Measurements from ENCODE around the gene GRID2.
"Not testable (repeated sequence)": the region's sequence is repeated elsewhere in the genome, so short reads cannot be mapped to it uniquely, and the experiment has no call there.

The GRID2 gene

GRCh38 chr4:93289831-93290230, 986.1 kb downstream of the GRID2 start:
- in situ Hi-C loops (cut with MboI; ENCODE audit: low sequenced_read_pairs), result no loop called here

DNA sequence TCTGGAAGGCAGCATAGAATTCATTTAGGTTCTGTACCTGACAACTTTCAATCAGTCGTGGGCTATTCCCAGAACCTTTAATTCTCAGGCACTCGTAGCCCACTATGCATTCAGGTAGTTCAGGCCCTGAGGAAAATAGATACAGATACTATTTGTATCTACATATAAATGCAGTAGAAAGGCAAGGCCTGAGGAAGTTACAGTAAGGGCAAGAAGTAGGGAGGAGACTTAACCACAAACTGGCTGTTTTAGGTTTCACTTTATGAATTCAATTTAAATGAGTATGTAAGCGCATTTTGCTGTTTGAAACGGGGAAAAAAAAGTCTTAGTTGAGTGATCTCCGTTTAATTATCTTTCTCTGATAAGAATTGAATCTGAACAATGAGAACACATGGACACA, 995.4 kb downstream of the GRID2 start:
- in situ Hi-C loops (cut with MboI; ENCODE audit: low sequenced_read_pairs), result no loop called here

- in situ Hi-C loops (cut with MboI; ENCODE audit: low sequenced_read_pairs), result not testable (repeated sequence)
Measured at GRCh38 chr4:93300780-93301555, 997.2 kb downstream of the GRID2 start.

- in situ Hi-C loops (cut with MboI; ENCODE audit: low sequenced_read_pairs), result no loop called here
Measured at GRCh38 chr4:93302310-93302709, 998.5 kb downstream of the GRID2 start.

- in situ Hi-C loops (cut with MboI; ENCODE audit: low sequenced_read_pairs), result no loop called here
Measured at GRCh38 chr4:93303440-93303839, 999.7 kb downstream of the GRID2 start.

DNA sequence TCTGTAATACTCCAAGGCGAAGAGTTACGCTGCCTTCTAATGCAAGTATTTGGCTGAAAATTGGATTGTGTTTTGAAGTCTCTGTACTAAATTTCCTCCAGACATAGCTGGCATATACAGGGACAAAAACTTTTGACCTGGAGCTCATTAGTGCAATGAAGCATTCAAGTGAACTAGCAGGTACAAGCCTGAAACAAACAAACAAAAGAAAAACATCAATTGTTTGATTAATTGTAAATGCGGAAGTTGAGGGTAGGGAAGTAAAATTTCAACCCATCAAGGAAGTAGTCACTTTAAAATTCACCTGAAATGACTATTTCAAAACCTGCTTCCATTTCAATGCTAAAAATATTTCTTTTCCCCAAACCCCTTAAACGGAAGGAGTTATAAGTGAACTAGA, 1008.5 kb downstream of the GRID2 start:
- in situ Hi-C loops (cut with MboI; ENCODE audit: low sequenced_read_pairs), result no loop called here

GRCh38 chr4:93313197-93313596, 1009.4 kb downstream of the GRID2 start:
- in situ Hi-C loops (cut with MboI; ENCODE audit: low sequenced_read_pairs), result no loop called here

GRCh38 chr4:93317057-93317456, 1013.3 kb downstream of the GRID2 start:
- in situ Hi-C loops (cut with MboI; ENCODE audit: low sequenced_read_pairs), result no loop called here

GRCh38 chr4:93317561-93317960, 1013.8 kb downstream of the GRID2 start:
- in situ Hi-C loops (cut with MboI; ENCODE audit: low sequenced_read_pairs), result no loop called here

GRCh38 chr4:93319041-93319440, 1015.3 kb downstream of the GRID2 start:
- in situ Hi-C loops (cut with MboI; ENCODE audit: low sequenced_read_pairs), result no loop called here

GRCh38 chr4:93320356-93320755, 1016.6 kb downstream of the GRID2 start:
- in situ Hi-C loops (cut with MboI; ENCODE audit: low sequenced_read_pairs), result no loop called here

DNA sequence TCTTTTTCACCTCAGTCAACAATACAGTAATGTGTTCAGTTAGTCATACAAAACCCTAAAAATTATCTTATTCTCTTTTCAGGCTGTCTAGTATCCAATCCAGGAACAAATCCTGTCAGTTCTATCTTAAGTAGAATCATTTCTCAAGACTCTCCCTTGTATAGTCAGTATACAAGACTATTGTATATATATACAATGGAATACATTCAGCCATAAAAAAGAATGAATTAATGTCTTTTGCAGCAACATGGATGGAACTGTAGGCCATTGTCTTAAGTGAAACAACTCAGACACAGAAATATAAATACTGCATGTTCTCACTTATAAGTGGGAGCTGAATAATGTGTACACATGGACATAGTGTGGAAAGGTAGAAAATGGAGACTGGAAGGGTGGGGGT, 1023.6 kb downstream of the GRID2 start:
- in situ Hi-C loops (cut with MboI; ENCODE audit: low sequenced_read_pairs), result no loop called here

- in situ Hi-C loops (cut with MboI; ENCODE audit: low sequenced_read_pairs), result no loop called here
Measured at GRCh38 chr4:93334003-93334402, 1030.2 kb downstream of the GRID2 start.

DNA sequence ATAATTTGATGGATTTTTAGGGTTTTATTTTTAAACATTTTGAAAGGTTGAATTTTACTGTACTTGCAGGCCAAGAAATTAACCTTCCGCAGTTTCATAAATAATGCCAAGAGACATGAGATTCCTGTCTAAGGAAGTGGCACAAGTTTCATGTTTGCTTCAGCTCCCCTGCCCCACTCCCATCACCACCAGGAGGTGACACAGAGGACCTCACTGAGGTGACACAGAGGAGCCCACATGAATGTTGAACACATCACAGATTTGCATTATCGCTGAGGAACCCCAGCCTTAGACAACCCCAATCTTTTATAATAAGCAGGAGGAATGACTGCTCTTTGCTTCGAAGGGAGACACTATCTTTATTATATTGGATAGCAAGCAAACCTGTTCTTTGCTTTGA, 1033.4 kb downstream of the GRID2 start:
- in situ Hi-C loops (cut with MboI; ENCODE audit: low sequenced_read_pairs), result no loop called here

- in situ Hi-C loops (cut with MboI; ENCODE audit: low sequenced_read_pairs), result no loop called here
Measured at GRCh38 chr4:93342738-93343137, 1039.0 kb downstream of the GRID2 start.

DNA sequence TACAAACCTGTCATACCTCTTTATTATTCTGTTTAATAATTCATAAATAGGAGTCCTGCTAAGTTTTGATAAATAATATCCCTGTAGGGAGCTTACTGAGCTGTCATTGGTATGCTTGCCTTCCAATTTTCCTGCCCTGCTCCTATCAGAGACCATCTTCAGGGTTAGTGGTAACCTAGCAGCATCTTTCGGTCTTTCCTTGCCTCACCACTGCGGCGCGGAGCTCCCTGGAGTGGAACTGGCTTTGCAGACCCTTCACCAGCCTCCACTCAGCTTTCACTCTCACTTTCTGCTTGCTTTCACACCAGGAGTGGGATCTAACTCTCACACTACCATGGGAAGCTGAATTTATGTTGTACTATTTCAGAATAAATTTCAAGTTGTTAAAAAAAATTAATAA, 1043.1 kb downstream of the GRID2 start:
- in situ Hi-C loops (cut with MboI; ENCODE audit: low sequenced_read_pairs), result no loop called here

DNA sequence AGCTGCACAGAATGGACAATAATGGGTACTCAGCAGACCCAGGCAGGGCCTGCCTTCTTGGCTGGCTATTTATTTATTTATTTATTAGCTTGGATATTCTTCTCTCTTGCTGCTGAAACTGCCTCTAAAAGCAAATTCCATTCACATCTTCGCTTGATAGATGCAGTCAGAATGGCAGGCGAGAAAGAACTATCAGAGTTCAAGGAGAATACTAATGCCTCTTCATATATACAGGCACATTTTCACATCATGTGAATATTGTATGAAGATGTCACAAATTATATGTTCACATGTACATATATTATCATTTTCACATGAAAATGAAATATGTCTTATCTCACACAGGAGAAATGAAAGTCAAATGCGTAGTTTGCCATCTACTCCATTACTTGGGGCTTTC, 1045.1 kb downstream of the GRID2 start:
- in situ Hi-C loops (cut with MboI; ENCODE audit: low sequenced_read_pairs), result no loop called here

- in situ Hi-C loops (cut with MboI; ENCODE audit: low sequenced_read_pairs), result no loop called here
Measured at GRCh38 chr4:93351846-93352245, 1048.1 kb downstream of the GRID2 start.

DNA sequence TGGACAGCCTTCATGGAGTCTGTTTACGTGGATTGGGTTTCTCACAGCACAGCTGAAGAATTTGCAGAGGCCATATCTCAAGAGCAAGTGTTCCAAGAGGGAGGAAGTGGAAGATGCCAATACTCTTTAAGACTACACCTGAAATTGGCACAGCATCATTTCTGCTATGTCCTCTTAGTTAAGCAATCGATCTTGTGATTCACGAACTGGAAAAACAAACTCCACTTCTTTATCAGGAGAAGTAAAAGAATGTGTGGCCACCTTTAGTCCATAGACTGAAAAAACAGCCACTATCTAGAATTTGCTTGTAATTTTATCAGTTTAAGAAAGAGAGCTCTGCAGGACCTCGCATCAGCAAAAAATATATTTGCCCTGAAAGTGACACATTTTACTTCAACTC, 1051.6 kb downstream of the GRID2 start:
- in situ Hi-C loops (cut with MboI; ENCODE audit: low sequenced_read_pairs), result no loop called here

DNA sequence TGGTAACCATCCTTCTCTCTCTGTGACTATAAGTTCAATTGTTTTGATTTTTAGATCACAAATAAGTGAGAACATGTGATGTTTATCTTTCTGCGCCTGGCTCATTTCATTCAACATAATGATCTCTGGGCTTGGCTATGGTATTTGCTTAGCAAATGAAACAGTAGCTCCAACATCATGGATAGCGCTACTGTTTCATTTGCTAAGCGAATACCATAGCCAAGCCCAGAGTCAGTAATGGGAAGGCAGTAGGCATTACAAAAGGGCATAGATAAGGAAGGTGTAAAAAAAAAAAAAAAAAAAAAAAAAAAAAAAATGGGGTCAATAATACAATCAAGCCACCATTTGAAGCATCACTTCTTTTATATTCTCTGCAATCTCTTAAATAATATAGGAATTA, 1055.8 kb downstream of the GRID2 start:
- in situ Hi-C loops (cut with MboI; ENCODE audit: low sequenced_read_pairs), result no loop called here

DNA sequence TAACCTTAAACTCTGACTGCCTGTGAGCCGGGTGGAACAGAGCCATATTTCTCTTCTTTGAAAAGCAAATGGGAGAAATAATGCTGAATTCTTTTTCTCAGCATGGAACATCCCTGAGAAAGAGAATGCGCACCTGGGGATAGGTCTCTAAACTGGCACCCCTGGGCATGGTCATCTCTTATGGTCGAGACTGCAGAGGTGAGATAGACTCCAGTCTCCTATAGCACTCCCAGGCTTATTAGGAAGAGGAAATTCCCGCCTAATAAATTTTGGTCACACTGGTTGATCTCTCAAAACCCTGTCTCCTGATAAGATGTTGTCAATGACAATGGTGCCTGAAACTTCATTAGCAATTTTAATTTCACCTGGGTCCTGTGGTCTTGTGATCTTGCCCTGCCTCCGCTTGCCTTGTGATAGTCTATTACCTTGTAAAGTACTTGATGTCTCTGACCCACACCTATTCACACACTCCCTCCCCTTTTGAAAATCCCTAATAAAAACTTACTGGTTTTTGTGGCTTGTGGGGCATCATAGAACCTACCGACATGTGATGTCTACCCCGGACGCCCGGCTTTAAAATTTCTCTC, 1062.5 kb downstream of the GRID2 start:
- in situ Hi-C loops (cut with MboI; ENCODE audit: low sequenced_read_pairs), result not testable (repeated sequence)

DNA sequence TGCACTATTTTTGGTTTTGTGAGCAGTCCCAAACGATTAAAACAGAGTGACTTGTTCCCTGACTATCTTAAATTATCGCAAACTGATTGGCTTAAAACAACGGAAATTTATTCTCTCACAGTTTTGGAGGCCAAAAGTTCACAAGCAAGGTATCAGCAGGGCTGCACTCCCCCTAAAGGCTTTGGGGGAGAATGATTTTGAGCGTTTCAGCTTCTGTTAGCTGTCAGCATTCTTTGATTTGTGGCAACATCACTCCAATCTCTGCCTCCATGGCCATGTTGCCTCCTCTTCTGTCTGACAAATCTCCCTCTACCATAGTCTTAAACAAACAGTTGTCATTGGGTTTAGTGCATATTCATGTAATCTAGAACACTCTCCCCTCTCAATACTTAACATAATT, 1065.2 kb downstream of the GRID2 start:
- in situ Hi-C loops (cut with MboI; ENCODE audit: low sequenced_read_pairs), result no loop called here

DNA sequence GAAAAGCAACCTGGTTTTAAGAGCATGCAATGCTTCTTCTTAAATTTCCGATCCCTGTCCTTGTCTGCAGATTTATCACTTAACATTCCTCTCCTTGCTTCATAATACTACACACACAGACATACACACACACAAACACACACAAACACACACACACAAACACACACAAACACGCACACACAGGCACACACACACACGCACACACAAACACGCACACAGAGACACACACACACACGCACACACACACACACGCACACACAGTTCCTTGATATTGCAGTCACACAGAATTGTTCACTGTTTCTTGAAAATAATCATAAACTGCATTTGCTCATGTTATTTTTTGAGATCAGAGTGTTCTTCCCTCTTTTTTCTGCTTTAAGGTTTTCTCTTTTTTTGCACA, 1066.5 kb downstream of the GRID2 start:
- in situ Hi-C loops (cut with MboI; ENCODE audit: low sequenced_read_pairs), result no loop called here
